Muscle layer of colon (tissue), 2 donors: ENCODE data around the gene SNX21.
A peak's percentile ranks its signal among the peaks of the same experiment; 100 is the strongest.

Source experiments
- H3K27ac ChIP-seq: one replicate; pipeline ENCODE4 v1.7.0; 2013; ENCODE audit warnings: low read depth, mild to moderate bottlenecking, low read length, moderate library complexity
- H3K27me3 ChIP-seq, 2 donors: one replicate each; pipeline ENCODE4 v1.7.0; 2013; ENCODE audit warnings: low read length in 2 of 2, mild to moderate bottlenecking in 2 of 2; ENCODE audit not compliant: insufficient read depth in 2 of 2, control insufficient read depth in 1 of 2
- H3K36me3 ChIP-seq: one replicate; pipeline ENCODE4 v1.7.0; 2013; ENCODE audit warnings: mild to moderate bottlenecking, low read length; ENCODE audit not compliant: insufficient read depth
- H3K4me1 ChIP-seq: one replicate; pipeline ENCODE4 v1.7.0; 2013; ENCODE audit warnings: mild to moderate bottlenecking, low read length; ENCODE audit not compliant: insufficient read depth
- H3K4me3 ChIP-seq, 2 donors: one replicate each; pipeline ENCODE4 v1.7.0; 2013; ENCODE audit warnings: low read length in 2 of 2, low read depth in 1 of 2, mild to moderate bottlenecking in 1 of 2, moderate library complexity in 1 of 2
- H3K9ac ChIP-seq: one replicate; pipeline ENCODE4 v1.7.0; 2013; ENCODE audit warnings: low read length
- H3K9me3 ChIP-seq: one replicate; pipeline ENCODE4 v1.7.0; 2013; ENCODE audit warnings: mild to moderate bottlenecking, low read length
- donor health status: abdominal sarcoma.
- donor health status: Adenocarcinoma of cecum.

The SNX21 gene

DNA sequence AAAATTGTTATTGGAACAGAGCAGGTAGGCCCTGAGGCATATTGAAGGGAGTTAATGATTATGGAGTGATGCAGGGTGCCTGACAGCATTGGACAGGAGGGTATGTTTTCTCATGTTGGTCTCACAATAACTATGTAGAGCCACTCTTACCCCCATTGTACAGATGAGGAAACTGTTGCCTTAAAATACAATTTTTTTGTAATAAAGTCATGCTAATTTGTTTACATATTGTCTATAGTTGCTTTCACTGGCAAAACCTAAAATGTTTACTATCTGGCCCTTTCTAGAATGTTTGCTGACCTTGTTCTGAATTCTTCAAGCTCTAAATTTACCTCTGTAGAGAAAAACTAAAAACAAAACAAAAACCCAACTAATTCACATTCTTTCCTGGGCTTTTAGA lies 17.9 kb downstream of the SNX21 start:
- H3K36me3 ChIP-seq: peaks cover 54% of the 10 kb centered on the region

DNA sequence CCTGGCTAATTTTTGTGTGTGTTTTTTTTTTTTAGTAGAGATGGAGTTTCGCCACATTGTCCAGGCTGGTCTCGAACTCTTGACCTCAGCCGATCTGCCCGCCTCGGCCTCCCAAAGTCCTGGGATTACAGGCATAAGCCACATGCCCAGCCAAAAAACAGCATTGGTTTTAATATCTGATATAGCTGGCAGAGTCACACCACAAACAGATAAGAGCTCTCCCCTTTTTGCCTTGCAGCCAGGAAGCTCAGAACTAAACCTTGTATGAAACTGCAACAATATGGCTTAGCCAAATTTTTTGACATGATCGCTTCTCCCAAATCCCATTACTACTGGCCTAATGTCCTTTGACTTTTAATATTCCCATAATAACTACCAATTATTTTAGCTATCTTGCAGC lies 18.7 kb downstream of the SNX21 start:
- Histone ChIP-seq H3K4me1 (peaks cover 18% of the 10 kb centered on the region), H3K27me3 (no peaks in the 10 kb centered on the region), H3K9ac (no peak overlapping the region), H3K36me3 (peaks cover 49% of the 10 kb centered on the region), H3K9me3 (no peaks in the 10 kb centered on the region), H3K27ac (no peak overlapping the region), H3K4me3 (no peak overlapping the region)

More for the DNA sequence above, 17.9 kb downstream of the SNX21 start:
- no peak overlapping the region for H3K4me3 ChIP-seq
- H3K27ac ChIP-seq: no peak overlapping the region
- no peaks in the 10 kb centered on the region for H3K9me3 ChIP-seq
- H3K4me1 ChIP-seq: peaks cover 16% of the 10 kb centered on the region
- H3K27me3 ChIP-seq: no peaks in the 10 kb centered on the region
- H3K9ac ChIP-seq: no peak overlapping the region

DNA sequence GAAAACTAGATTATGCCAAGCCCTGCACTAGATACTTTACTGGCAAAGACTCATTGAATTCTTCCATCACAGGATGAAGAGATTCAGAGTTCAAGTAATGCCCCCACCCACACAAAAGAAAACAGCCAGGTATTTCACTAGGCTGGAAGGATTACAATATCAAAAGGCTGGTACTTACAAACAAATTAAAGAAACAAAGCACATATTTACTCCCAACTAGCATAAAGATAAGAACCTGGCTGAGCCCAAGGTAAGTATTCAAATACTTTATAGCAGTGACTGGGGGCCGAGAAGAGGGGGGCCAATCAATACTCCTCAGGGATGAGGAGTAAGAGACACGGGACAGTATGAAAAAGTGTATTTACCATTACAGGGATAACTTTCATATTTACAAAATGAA lies 19.9 kb downstream of the SNX21 start:
- no peak overlapping the region for H3K27ac ChIP-seq
- no peak overlapping the region for H3K9ac ChIP-seq
- H3K27me3 ChIP-seq: no peaks in the 10 kb centered on the region
- H3K36me3 ChIP-seq: peaks cover 42% of the 10 kb centered on the region
- peaks cover 18% of the 10 kb centered on the region for H3K4me1 ChIP-seq
- no peaks in the 10 kb centered on the region for H3K9me3 ChIP-seq
- H3K4me3 ChIP-seq: no peak overlapping the region

DNA sequence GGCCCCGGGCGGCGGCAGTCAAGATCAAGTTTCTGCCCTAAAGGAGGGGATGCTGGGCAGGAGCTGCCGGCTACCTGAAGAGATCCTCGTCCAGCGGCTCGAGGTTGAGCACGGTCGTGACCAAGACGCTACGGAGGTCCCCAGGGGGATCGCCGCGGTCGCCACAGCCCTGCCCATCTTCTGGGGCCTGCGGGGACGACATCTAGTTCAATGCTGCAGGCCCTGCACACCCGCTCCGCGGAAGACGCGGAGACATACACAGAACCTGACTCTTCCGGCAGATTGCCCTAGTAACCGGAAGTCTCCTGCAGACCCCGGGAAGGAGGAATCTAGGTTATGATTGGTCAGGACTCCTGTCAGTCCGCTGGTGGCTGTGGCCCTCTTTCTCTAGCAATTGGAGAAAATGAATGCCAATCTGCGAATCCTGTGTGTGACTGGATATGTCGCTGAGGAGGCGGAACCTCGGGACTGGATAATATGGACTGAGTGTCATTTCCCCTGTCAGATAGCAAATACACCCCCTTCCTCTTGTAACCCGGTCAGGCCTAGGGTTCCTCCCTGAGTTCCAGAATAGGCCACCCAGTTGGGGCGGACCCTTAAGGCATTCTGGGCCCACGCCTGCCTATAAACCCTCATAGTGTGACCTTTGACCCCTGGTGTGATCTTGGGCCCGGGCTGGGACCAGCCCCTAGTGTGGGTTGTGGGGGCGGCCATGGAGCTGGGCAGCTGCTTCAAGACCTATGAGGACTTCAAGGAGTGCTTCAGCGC lies 23.7 kb downstream of the SNX21 start, which contains the start of the genes ACOT8 and ZSWIM3:
TSS of gene ACOT8 (minus strand) at position 279 of the 768 bp plus-strand sequence. CDS start at position 202, 77 bp downstream.
TSS of gene ZSWIM3 (plus strand) at position 501 of the 768 bp plus-strand sequence. CDS start at position 713, 212 bp downstream.
- H3K27ac ChIP-seq: peak within 1 kb of the TSS; percentile 80
- H3K36me3 ChIP-seq: peaks cover 20% of the 10 kb centered on the region
- peak within 1 kb of the TSS; percentile 78 to 92 for H3K4me3 ChIP-seq
- no peaks in the 10 kb centered on the region for H3K27me3 ChIP-seq
- peaks cover 18% of the 10 kb centered on the region for H3K4me1 ChIP-seq
- no peaks in the 10 kb centered on the region for H3K9me3 ChIP-seq
- H3K9ac ChIP-seq: peak within 1 kb of the TSS; percentile 71

DNA sequence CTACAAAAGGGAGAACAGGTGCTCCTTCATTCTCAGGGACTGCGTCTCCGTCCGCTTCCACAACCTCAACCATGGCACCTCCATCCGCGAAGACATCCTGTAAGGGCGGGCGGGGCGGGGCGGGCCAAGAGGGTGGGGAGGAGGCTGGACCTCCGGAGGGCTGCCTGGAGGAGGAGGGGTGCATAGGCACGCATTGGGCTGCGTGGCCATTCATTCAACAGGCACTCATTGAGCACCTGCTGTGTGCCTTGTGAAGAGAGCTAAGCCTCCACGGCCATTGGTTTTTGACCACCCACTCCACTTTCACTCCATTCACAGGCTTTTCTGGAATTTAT lies 24.2 kb downstream of the SNX21 start:
- peak overlapping the region; percentile 78 to 92 for H3K4me3 ChIP-seq
- no peak overlapping the region for H3K9ac ChIP-seq
- H3K27ac ChIP-seq: peak overlapping the region; percentile 74

DNA sequence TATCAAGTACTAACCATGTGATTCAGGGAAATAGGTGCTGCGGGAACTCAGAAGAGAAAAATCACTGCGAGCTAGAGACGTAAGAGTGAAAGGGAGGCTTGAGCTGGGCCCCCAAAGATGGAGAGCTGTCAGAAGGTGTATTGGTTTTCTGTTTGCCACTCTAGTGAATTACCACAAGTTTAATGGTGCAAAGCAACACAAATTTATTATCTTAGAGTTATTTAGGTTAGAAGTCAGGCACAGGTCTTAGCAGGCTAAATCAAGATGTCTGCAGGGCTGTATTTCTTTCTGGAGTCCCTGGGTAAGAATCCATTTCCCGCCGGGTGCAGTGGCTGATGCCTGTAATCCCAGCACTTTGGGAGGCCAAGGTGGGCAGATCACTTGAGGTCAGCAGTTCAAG lies 26.3 kb downstream of the SNX21 start:
- no peak overlapping the region for H3K9ac ChIP-seq
- H3K4me3 ChIP-seq: no peak overlapping the region
- H3K27me3 ChIP-seq: no peaks in the 10 kb centered on the region
- H3K36me3 ChIP-seq: peaks cover 3% of the 10 kb centered on the region
- peaks cover 13% of the 10 kb centered on the region for H3K4me1 ChIP-seq
- no peaks in the 10 kb centered on the region for H3K9me3 ChIP-seq
- H3K27ac ChIP-seq: no peak overlapping the region

More for the DNA sequence above, 24.2 kb downstream of the SNX21 start:
- Histone ChIP-seq H3K36me3 (peaks cover 19% of the 10 kb centered on the region), H3K27me3 (no peaks in the 10 kb centered on the region), H3K9me3 (no peaks in the 10 kb centered on the region), H3K4me1 (peaks cover 18% of the 10 kb centered on the region)

DNA sequence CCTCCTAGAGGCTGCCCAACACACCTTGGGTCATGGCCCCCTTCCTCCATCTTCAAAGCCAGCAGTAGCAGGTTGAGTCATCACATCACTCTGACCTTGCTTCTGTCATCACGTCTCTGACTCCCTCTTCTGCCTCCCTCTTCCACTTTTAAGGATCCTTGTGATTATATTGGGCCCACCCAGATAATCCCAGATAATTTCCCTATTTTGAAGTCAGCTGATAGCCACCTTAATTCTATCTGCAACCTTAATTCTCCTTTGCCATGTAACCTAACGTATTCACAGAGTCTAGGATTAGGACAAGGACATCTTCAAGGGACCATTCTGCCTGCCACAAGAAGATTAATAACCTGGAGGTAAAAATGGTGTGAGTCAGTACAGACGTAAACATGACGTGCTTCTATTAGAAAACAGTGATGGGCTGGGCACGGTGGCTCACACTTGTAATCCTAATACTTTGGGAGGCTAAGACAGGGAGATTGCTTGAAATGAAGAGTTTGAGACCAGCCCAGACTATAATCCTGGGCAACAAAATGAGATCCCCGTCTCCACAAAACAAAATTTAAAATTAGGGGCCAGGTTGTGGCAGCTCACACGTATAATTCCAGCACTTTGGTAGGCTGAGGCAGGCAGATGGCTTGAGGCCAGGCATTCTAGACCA lies 27.1 kb downstream of the SNX21 start:
- peaks cover 9% of the 10 kb centered on the region for H3K4me1 ChIP-seq
- no peaks in the 10 kb centered on the region for H3K36me3 ChIP-seq
- H3K27me3 ChIP-seq: no peaks in the 10 kb centered on the region
- no peaks in the 10 kb centered on the region for H3K9me3 ChIP-seq
- no peak overlapping the region for H3K4me3 ChIP-seq
- H3K27ac ChIP-seq: no peak overlapping the region
- no peak overlapping the region for H3K9ac ChIP-seq

DNA sequence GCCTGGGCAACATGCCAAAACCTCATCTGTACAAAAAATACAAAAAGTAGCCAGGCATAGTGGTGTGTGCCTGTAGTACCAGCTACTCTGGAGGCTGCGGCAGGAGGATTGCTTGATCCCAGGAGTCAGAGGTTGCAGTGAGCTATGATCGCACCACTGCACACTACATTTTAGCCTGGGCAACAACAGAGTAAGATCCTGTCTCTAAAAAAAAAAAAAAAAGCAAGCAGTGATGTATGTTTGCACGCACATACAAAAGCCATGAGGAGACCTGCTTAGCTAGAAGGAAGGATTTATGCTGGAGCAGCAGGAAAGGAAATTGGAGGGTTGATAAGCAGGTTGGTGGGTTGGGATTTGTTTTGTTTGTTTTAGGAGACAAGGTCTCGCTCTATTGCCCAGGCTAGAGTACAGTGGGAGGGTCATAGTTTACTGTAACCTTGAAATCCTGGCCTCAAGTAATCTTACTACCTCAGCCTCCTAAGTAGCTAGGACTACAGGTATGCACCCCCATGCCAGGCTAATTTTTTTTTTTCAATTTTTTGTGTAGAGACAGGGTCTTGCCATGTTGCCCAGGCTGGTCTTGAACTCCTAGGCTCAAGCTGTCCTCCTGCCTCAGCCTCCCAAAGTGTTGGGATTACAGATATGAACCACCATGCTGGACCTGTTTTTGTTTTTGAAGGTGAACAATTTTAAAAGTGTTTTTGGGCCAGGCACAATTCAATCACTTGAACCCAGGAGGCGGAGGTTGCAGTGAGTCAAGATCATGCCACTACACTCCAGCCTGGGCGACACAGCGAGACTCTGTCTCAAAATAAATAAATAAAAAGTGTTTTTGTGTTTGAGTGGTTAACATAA lies 27.8 kb downstream of the SNX21 start:
- H3K36me3 ChIP-seq: no peaks in the 10 kb centered on the region
- H3K9me3 ChIP-seq: no peaks in the 10 kb centered on the region
- H3K4me3 ChIP-seq: no peak overlapping the region
- peaks cover 2% of the 10 kb centered on the region for H3K4me1 ChIP-seq
- H3K9ac ChIP-seq: no peak overlapping the region
- no peak overlapping the region for H3K27ac ChIP-seq
- no peaks in the 10 kb centered on the region for H3K27me3 ChIP-seq

DNA sequence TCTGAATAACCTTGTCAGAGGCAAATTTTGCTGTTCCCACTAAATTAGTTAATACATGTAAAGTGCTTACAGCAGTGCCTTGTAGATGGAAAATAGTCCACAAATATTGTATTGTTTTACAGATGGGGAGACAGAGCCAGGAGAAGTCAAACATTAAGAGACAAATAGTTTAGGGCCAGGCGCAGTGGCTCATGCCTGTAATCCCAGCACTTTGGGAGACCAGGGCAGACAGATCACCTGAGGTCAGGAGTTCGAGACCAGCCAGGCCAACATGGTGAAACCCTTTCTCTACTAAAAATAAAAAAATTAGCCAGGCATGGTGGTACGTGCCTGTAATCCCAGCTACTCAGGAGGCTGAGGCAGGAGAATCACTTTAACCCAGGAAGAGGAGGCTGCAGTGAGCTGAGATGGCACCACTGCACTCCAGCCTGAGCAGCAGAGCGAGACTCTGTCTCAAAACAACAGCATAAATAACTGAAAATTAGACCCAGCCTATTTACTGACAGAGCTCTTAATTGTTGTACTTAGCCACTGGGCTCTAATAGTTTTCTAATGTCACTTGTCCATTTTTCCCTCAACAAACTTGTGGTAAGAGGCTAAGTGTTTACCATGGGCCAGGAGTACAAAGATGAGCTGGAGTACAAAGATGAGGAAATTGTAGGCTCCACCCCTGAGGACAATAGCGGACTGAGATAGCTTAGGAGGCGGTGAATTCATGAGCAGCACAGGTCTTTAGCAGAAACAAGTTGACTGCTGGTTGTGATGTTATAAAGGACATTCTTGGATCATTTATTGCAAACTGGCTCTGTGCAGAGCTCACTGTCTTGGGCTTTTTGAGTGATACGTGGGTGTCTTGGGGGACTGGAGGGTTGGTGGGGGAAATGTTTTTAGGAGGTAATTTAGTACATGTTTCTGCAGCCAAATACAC lies 30.2 kb downstream of the SNX21 start:
- Histone ChIP-seq H3K4me1 (peaks cover 6% of the 10 kb centered on the region), H3K9me3 (no peaks in the 10 kb centered on the region), H3K4me3 (no peak overlapping the region), H3K27ac (no peak overlapping the region), H3K9ac (no peak overlapping the region), H3K36me3 (no peaks in the 10 kb centered on the region), H3K27me3 (no peaks in the 10 kb centered on the region)

DNA sequence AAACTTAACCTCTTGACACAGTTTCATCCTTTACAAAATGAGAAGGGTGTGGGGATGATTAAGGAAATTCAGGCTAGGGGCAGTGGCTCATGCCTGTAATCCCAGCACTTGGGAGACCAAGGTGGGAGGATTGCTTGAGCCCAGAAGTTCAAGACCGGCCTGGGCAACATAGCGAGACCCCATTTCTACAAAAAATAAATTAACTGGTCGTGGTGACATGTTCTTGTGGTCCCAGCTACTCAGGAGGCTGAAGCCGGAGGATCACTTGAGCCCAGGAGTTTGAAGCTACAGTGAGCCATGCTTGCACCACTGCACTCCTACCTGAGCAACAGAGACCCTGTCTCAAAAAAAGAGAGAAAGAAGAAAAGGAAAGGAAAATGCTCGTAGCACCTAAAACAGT lies 32.9 kb downstream of the SNX21 start:
- no peak overlapping the region for H3K27ac ChIP-seq
- H3K36me3 ChIP-seq: no peaks in the 10 kb centered on the region
- H3K9ac ChIP-seq: no peak overlapping the region
- no peaks in the 10 kb centered on the region for H3K9me3 ChIP-seq
- H3K27me3 ChIP-seq: no peaks in the 10 kb centered on the region
- peaks cover 6% of the 10 kb centered on the region for H3K4me1 ChIP-seq
- no peak overlapping the region for H3K4me3 ChIP-seq
